SK-N-SH (cell line): ENCODE measurements around the gene GOLPH3. TPM values are rescaled to one million over a fixed set of nuclear protein-coding genes. Genes with fewer than 3 reads are reported as not detected.

Experiments
- CTCF ChIA-PET: fragments of 300-600, 350-600 bp; formaldehyde crosslinking; extraction: SDS; loops from one replicate; lab custom pipeline; 2021; lab: Yijun Ruan, JAX
- POLR2A ChIA-PET: fragments of 350-600 bp; sonication (Branson Sonifier 250); formaldehyde crosslinking; extraction: SDS; loops from one replicate; lab custom pipeline; 2020; ENCODE audit warnings: antibody characterized with exemption, inconsistent platforms; lab: Yijun Ruan, JAX
- DNase-seq: peaks from one replicate; pipeline ENCODE4 v3.0.0; 2012
- H2AFZ ChIP-seq: fragments of 200-600 bp; sonication (generic); 2 replicates; pipeline ENCODE4 v1.8.1; 2016; ENCODE audit warnings: antibody characterized with exemption, mild to moderate bottlenecking, low read depth
- H3F3A ChIP-seq: fragments of 200-600 bp; sonication (generic); replicated peaks from 2 replicates; pipeline ENCODE3; 2016; ENCODE audit warnings: antibody characterized with exemption, mild to moderate bottlenecking; ENCODE audit not compliant: insufficient read depth
- H3K27ac ChIP-seq, 2 experiments: fragments of 200-500 bp in 1 of 2; fragments of 200-600 bp in 1 of 2; sonication (Bioruptor generic) in 1 of 2; sonication (generic), shearing (Covaris generic) in 1 of 2; 2 replicates each; pipeline versions ENCODE4 v1.5.1 to v1.6.1; 2014 to 2016; ENCODE audit warnings: low read depth in 2 of 2, inconsistent platforms in 1 of 2, low read length in 1 of 2, mild to moderate bottlenecking in 1 of 2, mixed read lengths in 1 of 2
- H3K27me3 ChIP-seq: fragments of 200-600 bp; sonication (generic), shearing (Covaris generic); 2 replicates; pipeline ENCODE4 v1.6.1; 2016; ENCODE audit warnings: mixed run types; ENCODE audit not compliant: insufficient read depth
- H3K36me3 ChIP-seq, 2 experiments: fragments of 200-500 bp in 1 of 2; fragments of 200-600 bp in 1 of 2; sonication (Bioruptor generic) in 1 of 2; sonication (generic) in 1 of 2; replicated peaks in 1 of 2; 2 replicates each; pipeline versions ENCODE3 to v1.5.1; 2014 to 2016; ENCODE audit warnings: low read length in 1 of 2, mild to moderate bottlenecking in 1 of 2; ENCODE audit not compliant: insufficient read depth in 2 of 2, control insufficient read depth in 1 of 2
- H3K4me1 ChIP-seq, 2 experiments: fragments of 200-500 bp in 1 of 2; fragments of 200-600 bp in 1 of 2; sonication (Bioruptor generic) in 1 of 2; sonication (generic), shearing (Covaris generic) in 1 of 2; 2 replicates each; pipeline versions ENCODE4 v1.5.1 to v1.6.1; 2014 to 2016; ENCODE audit warnings: low read depth in 1 of 2, low read length in 1 of 2, mixed run types in 1 of 2; ENCODE audit not compliant: insufficient read depth in 2 of 2, control insufficient read depth in 1 of 2
- H3K4me2 ChIP-seq: fragments of 200-600 bp; sonication (generic), shearing (Covaris generic); 2 replicates; pipeline ENCODE4 v1.6.1; 2017; ENCODE audit warnings: mixed run types
- H3K4me3 ChIP-seq, 2 experiments: fragments of 200-500 bp in 1 of 2; fragments of 200-600 bp in 1 of 2; sonication (Bioruptor generic) in 1 of 2; sonication (generic), shearing (Covaris generic) in 1 of 2; 2 replicates each; pipeline versions ENCODE4 v1.5.1 to v1.8.1; 2014 to 2016; ENCODE audit warnings: low read depth in 2 of 2, inconsistent platforms in 1 of 2, low read length in 1 of 2, mild to moderate bottlenecking in 1 of 2, mixed read lengths in 1 of 2, moderate library complexity in 1 of 2
- H3K79me2 ChIP-seq: fragments of 200-600 bp; sonication (generic); 2 replicates; pipeline ENCODE4 v1.8.1; 2017; ENCODE audit warnings: mild to moderate bottlenecking; ENCODE audit not compliant: insufficient read depth
- H3K9ac ChIP-seq: fragments of 200-600 bp; sonication (generic); 2 replicates; pipeline ENCODE4 v1.6.1; 2017; ENCODE audit warnings: mixed run types
- H3K9me2 ChIP-seq: fragments of 200-600 bp; sonication (generic); 2 replicates; pipeline ENCODE4 v1.6.1; 2017; ENCODE audit warnings: mixed run types
- H3K9me3 ChIP-seq: fragments of 200-600 bp; sonication (generic); 2 replicates; pipeline ENCODE4 v1.6.1; 2017; ENCODE audit warnings: mixed run types, mild to moderate bottlenecking, moderate library complexity
- H4K20me1 ChIP-seq: fragments of 200-600 bp; sonication (generic); 2 replicates; pipeline ENCODE4 v1.6.1; 2017; ENCODE audit warnings: mild to moderate bottlenecking, mixed run types; ENCODE audit not compliant: insufficient read depth
- CHD2 ChIP-seq: fragments of 150-350 bp; IDR thresholded peaks from 2 replicates; pipeline ENCODE4 v1.6.1; 2018; ENCODE audit warnings: low read length; ENCODE audit not compliant: partially characterized antibody
- EZH2phosphoT487 ChIP-seq: fragments of 200-600 bp; sonication (generic); IDR thresholded peaks from 2 replicates; pipeline ENCODE4 v1.6.1; 2017; ENCODE audit warnings: low read depth, mixed run types, mild to moderate bottlenecking, antibody characterized with exemption, moderate library complexity, borderline replicate concordance
- GABPA ChIP-seq: IDR thresholded peaks from 2 replicates; pipeline ENCODE4 v1.4.0; 2012; ENCODE audit warnings: low read depth, mild to moderate bottlenecking
- MXI1 ChIP-seq: IDR thresholded peaks from 2 replicates; pipeline ENCODE4 v1.6.1; 2012; ENCODE audit warnings: mild to moderate bottlenecking, low read depth, low read length, improper control_type of control experiment
- POLR2AphosphoS5 ChIP-seq: IDR thresholded peaks from 2 replicates; pipeline ENCODE4 v1.6.1; 2012; ENCODE audit warnings: low read depth, low read length
- RCOR1 ChIP-seq: fragments of 150-350 bp; IDR thresholded peaks from 2 replicates; pipeline ENCODE4 v1.6.1; 2017; ENCODE audit warnings: antibody characterized with exemption, low read length
- RXRA ChIP-seq: IDR thresholded peaks from 2 replicates; pipeline ENCODE4 v1.4.0; 2012; ENCODE audit warnings: low read depth, mild to moderate bottlenecking, borderline replicate concordance
- SIN3A ChIP-seq: IDR thresholded peaks from 2 replicates; pipeline ENCODE4 v1.6.1; 2012; ENCODE audit warnings: low read depth, mild to moderate bottlenecking, low read length, moderate library complexity, borderline replicate concordance
- WGBS: methylation state at CpG from one replicate; pipeline ENCODE4 v1.1.6; 2017; ENCODE audit warnings: low lambda C conversion rate; 5-methylcytosine and 5-hydroxymethylcytosine counted together
- polyA plus RNA-seq, 3 experiments: library from polyadenylated mRNA; depleted of rRNA; stranded (reverse); fragments of >200 nt; gene quantifications; 2 replicates each; pipeline ENCODE4 v1.2.3, GENCODE V29; 2012
- TF ChIP-seq, protein P1 (sequence below): fragments of 150-350 bp; IDR thresholded peaks from 2 replicates; pipeline ENCODE4 v1.6.1; 2016; ENCODE audit warnings: mild to moderate bottlenecking, low read depth, low read length
- TF ChIP-seq, protein P2 (sequence below): IDR thresholded peaks from 2 replicates; pipeline ENCODE4 v1.4.0; 2012; ENCODE audit warnings: low read depth, borderline replicate concordance

GOLPH3 gene
- polyA plus RNA-seq, 1 of the 3 experiments (the other 2 are of a cell fraction), result 25.5 TPM

DNA sequence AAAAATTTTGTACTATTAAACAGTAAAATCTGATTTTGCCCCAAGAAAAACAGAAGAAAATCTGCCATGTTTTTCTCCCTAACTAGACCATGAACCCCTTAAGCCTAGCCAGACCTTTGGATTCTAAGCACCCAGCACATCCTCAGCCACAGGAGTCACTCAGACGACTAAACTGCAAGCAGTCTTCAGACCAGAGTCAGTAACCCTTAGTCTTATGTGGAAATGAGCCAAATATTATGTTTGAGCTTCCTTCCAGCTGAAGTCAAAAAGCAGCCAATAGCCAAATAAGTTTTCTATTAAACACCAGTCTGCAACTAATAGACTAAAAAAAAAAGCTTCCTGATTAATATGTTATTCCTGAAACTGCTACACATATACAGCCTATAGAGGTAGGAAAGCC, 47.4 kb downstream of the GOLPH3 start (continued):
- TF ChIP-seq, protein P1, sequence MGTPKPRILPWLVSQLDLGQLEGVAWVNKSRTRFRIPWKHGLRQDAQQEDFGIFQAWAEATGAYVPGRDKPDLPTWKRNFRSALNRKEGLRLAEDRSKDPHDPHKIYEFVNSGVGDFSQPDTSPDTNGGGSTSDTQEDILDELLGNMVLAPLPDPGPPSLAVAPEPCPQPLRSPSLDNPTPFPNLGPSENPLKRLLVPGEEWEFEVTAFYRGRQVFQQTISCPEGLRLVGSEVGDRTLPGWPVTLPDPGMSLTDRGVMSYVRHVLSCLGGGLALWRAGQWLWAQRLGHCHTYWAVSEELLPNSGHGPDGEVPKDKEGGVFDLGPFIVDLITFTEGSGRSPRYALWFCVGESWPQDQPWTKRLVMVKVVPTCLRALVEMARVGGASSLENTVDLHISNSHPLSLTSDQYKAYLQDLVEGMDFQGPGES, result no peak

DNA sequence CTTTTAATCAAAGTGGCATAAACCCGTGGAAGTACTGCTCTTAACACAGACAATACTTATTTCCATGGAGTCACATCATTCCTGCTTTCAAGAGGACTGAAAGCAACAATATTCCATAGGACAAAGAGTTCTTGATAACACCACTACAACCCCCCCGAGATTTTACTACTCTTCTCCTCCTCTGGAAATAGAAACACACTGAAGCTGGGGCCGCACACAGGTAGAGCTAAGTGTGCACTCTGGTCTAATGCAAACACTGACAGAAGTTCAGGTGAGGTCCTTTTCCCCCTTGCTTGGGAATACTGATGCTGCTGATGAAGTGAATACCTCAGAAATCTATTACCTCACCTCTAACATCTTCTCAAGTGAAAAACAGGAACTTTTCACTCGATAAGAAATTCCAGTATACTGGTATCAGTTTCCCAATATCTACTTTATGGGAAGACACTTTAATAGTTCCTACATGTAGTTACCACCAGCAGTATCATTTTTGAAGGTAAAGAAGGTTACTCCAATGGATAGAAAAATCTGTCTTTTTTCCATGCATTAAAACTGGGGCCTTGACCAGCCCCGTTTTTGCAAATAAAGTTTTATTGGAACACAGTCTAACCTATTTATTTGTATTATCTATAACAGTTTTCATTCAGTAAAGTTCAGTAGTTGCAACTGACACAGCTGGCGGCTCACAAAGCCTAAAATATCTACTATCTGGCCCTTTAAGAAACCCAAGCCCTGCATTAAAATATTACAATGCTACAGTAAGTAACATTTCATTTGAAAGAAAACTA, 50.0 kb downstream of the GOLPH3 start:
- WGBS, result 93% methylated on average over 6 of the region's 6 CpGs
- ChIA-PET POLR2A (no interaction called here), CTCF (no interaction called here)
- Histone ChIP-seq H4K20me1 (peaks cover 24% of the 10 kb centered on the region), H3K4me1 (peaks cover 0 to 12% of the 10 kb centered on the region in 2 experiments; a peak in 2 of 4 replicates), H3K36me3 (peaks cover 70 to 73% of the 10 kb centered on the region in 2 experiments), H3K9me3 (no peaks in the 10 kb centered on the region), H3K27me3 (no peaks in the 10 kb centered on the region), H3K27ac (no peak overlapping the region), H3K9ac (no peak overlapping the region), H3K79me2 (peaks cover 82% of the 10 kb centered on the region), H3F3A (peaks cover 11% of the 10 kb centered on the region), H3K9me2 (no peaks in the 10 kb centered on the region), H3K4me2 (no peak overlapping the region), H3K4me3 (no peak overlapping the region), H2AFZ (no peak overlapping the region)
- no peak for DNase-seq
- no peak for TF ChIP-seq EZH2phosphoT487
- TF ChIP-seq RCOR1, result no peak
- no peak for TF ChIP-seq RXRA
- no peak for TF ChIP-seq GABPA
- TF ChIP-seq CHD2, result no peak
- TF ChIP-seq MXI1, result no peak
- TF ChIP-seq, protein P1, result no peak
- TF ChIP-seq SIN3A, result no peak
- no peak for TF ChIP-seq POLR2AphosphoS5
- TF ChIP-seq, protein P2, sequence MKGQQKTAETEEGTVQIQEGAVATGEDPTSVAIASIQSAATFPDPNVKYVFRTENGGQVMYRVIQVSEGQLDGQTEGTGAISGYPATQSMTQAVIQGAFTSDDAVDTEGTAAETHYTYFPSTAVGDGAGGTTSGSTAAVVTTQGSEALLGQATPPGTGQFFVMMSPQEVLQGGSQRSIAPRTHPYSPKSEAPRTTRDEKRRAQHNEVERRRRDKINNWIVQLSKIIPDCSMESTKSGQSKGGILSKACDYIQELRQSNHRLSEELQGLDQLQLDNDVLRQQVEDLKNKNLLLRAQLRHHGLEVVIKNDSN, result no peak
